Left renal pelvis (tissue), 4 donors: ENCODE measurements around the gene ZNF716. TPM values are rescaled to one million over a fixed set of nuclear protein-coding genes. Genes with fewer than 3 reads are reported as not detected.
"Not testable (repeated sequence)": the region's sequence is repeated elsewhere in the genome, so short reads cannot be mapped to it uniquely, and the experiment has no call there.

Source experiments
- DNase-seq, 4 donors: peaks; one replicate each; pipeline ENCODE4 v3.0.0-alpha.2; 2013; ENCODE audit warnings: low read depth in 4 of 4, low spot score in 3 of 4
- polyA plus RNA-seq, 4 donors: library from polyadenylated mRNA; unstranded; fragments of 120-200 nt; gene quantifications; one replicate each; pipeline ENCODE4 v1.2.1, GENCODE V29; 2013; ENCODE audit not compliant: insufficient read length in 4 of 4

The ZNF716 gene
- polyA plus RNA-seq, result under 1 TPM in 2 of 4 donors, not detected in 2; 0.03 to 0.15 TPM

GRCh38 chr7:57449904-57450303, at the start of gene ZNF716:
ZNF716 (plus strand) TSS chr7:57450177; CDS start chr7:57450289, 112 bp downstream.
- no peak for DNase-seq

DNA sequence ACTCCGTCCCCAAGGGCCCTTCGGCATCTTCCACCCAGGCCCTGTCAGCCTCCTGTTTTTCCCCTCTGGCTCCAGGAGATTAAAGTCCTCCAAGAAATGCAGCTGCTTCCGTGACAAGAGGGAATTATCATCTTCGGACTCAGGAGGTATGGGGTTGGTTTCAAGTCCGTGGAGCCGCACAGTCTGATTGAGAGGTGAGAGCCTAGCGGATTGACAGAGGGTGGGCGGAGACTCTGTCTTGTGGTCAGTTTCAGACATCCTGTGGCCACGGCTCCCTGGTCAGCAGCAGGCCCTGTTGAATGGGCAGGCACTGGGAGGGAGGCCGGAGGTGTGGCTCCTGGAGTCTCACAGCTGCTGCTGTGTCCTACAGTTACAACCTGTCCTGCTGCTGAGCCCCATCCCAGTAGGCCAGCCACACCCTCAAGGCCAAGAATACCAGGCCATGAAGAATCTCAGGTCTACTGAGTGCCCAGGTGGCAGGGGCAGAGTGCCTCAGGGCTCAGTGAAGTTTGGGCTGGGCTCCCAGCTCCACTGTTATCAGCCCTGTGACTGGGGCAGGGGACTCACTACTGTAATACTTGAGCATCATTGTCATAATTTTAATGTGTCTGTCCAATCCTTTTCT, 49.3 kb upstream of the ZNF716 start:
- DNase-seq, result no peak

- not testable (repeated sequence) for DNase-seq
Observed at GRCh38 chr7:57403051-57403450, 46.9 kb upstream of the ZNF716 start.

- DNase-seq, result no peak
Observed at GRCh38 chr7:57403601-57404342, 46.2 kb upstream of the ZNF716 start.

- DNase-seq, result no peak
Observed at GRCh38 chr7:57404343-57404966, 45.5 kb upstream of the ZNF716 start.

DNA sequence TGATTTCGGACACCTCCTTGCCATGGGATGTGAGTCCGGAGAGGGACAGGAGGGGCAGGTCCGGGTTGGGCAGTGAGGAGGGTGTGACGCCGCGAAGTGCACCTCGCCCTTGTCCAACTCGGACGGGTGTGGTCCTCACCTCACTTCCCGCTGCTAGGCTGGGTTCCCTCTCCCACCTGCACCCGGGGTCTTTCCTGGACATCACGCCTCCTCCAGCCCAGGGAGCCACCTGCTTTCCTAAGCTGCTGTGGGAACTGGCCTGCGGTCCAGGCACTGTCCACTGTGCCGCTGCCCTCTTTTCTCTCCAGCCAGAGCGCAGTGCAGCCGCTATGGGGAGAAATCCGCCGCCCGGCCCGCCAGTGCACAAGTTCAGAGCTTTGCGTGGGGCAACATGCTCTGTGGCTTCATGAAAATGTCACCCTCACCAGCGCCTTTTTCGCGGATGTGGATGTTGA, 45.0 kb upstream of the ZNF716 start:
- no peak for DNase-seq

GRCh38 chr7:57407125-57407524, 42.9 kb upstream of the ZNF716 start:
- DNase-seq, result no peak

GRCh38 chr7:57412168-57412567, 37.8 kb upstream of the ZNF716 start:
- no peak for DNase-seq

- DNase-seq, result no peak
Observed at GRCh38 chr7:57412618-57413017, 37.4 kb upstream of the ZNF716 start.

- DNase-seq, result no peak
Observed at GRCh38 chr7:57413529-57414398, 36.2 kb upstream of the ZNF716 start.

- no peak for DNase-seq
Observed at GRCh38 chr7:57414415-57414814, 35.6 kb upstream of the ZNF716 start.

DNA sequence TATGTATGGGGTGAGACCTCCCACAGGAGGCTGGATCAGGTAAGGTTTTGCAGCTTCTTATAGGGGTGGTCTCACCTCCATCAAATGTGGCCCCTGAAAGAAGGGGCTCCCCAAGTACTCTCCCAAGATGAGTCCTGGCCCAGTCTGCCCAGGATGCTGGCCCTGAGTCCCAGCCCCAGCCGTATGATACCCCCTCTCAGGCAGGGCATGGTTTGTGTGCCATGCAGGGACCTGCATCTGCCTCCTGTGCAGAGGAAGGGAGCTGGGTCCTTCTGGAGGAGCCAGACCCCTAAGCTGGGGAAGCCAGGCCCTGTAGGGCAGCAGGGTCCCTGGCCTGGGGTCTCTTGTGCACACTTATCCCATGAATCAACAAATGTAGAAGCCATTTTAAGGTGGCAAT, 35.1 kb upstream of the ZNF716 start:
- no peak for DNase-seq

- DNase-seq, result no peak
Observed at GRCh38 chr7:57415326-57415725, 34.7 kb upstream of the ZNF716 start.

- no peak for DNase-seq
Observed at GRCh38 chr7:57415730-57416129, 34.2 kb upstream of the ZNF716 start.

DNA sequence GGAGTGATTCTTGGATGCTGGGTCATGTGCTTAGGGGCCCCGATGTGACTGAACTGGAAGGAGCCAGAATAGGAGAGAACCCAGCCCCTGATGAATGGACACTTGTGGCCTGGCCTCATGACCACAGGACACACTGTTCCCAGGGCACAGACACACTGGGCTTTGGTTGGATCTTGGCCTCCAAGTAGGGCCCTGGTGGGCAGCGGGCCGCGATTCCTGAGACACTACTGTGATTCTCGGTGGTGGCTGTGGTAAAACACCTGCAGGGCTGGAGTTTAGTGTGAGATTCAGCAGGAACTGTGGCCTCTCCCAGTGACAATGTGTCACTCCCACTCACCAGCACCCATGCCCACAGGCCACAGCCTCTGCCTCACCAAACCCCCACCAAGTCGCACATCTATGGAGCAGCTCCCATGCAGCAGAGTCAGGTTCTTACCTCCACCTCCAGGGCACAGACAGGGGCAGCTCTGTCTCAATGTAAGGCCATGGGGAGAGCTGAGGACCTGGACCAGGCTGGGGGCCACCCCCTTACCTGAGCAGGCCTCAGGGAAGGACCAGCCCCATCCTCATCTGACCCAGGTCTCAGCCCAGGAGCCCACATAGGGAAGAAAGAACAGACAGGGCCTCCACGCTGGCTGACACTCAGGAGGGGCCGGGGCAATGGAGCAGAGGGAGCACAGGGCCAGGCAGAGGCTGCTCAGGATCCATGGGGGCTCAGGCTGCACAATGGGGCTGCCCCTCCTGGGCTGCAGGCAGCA, 33.2 kb upstream of the ZNF716 start:
- no peak for DNase-seq

GRCh38 chr7:57417736-57418135, 32.2 kb upstream of the ZNF716 start:
- no peak for DNase-seq

GRCh38 chr7:57423768-57424167, 26.2 kb upstream of the ZNF716 start:
- no peak for DNase-seq

- DNase-seq, result no peak
Observed at GRCh38 chr7:57424515-57425238, 25.3 kb upstream of the ZNF716 start.

- DNase-seq, result no peak
Observed at GRCh38 chr7:57425239-57425944, 24.6 kb upstream of the ZNF716 start.
